H1 (cell line): Measurements from ENCODE around the gene TSPAN8. TPM values are rescaled to one million over a fixed set of nuclear protein-coding genes. Genes with fewer than 3 reads are reported as not detected.

Source experiments
- polyA plus RNA-seq, 7 experiments: library from polyadenylated mRNA; depleted of rRNA in 3 of 7; stranded (reverse) in 5 of 7; unstranded in 2 of 7; fragments of >200 nt in 5 of 7; fragments of 200-250 nt in 2 of 7; gene quantifications; 1 replicate in 5 of 7; 2 replicates in 1 of 7; 4 replicates in 1 of 7; pipeline versions ENCODE4 v1.2.1 to v1.2.3, GENCODE V29; 2011 to 2013; ENCODE audit warnings: missing spikeins in 2 of 7, mixed read lengths in 2 of 7
- total RNA-seq: library from RNA; stranded (reverse); fragmentation: NEBNext Ultra II Directional; extraction: Animal tissue kit (Norgen Biotek cat#: 25700); gene quantifications from 2 replicates; pipeline ENCODE4 v1.2.1, GENCODE V29; 2021

Gene TSPAN8
- total and polyA plus RNA-seq, 2 of the 8 experiments (the other 6 are each of a cell fraction or from before 2014, with no cell fraction given), result not detected

Other genes with a start within 250 kb of the TSPAN8 start
- gene PTPRR, start 237.3 kb downstream of the TSPAN8 start, total RNA-seq, result 0.07 and 0.27 TPM in 2 replicates
- 0.16 and 0.35 TPM in 2 replicates for gene PTPRR, start 237.3 kb downstream of the TSPAN8 start, polyA plus RNA-seq (2011; rRNA removed)